HEK293 (cell line): ENCODE results near the gene GLT1D1.

Source experiments
- CTCF ChIP-seq: fragments of 450-650 bp; formaldehyde crosslinking; IDR thresholded peaks from 2 replicates; pipeline ENCODE4 v1.5.1; 2016; ENCODE audit warnings: missing biosample characterization, missing genetic modification characterization
- ZNF324 ChIP-seq: fragments of 450-650 bp; formaldehyde crosslinking; IDR thresholded peaks from 2 replicates; pipeline ENCODE4 v1.5.1; 2016; ENCODE audit warnings: missing biosample characterization, missing genetic modification characterization
- ZNF423 ChIP-seq: fragments of 450-650 bp; formaldehyde crosslinking; IDR thresholded peaks from 2 replicates; pipeline ENCODE4 v1.5.1; 2016; ENCODE audit warnings: missing biosample characterization, missing genetic modification characterization
- ZNF513 ChIP-seq: fragments of 450-650 bp; IDR thresholded peaks from 2 replicates; pipeline ENCODE4 v1.5.1; 2018; ENCODE audit warnings: missing biosample characterization, missing genetic modification characterization
- ZNF558 ChIP-seq: fragments of 450-650 bp; formaldehyde crosslinking; IDR thresholded peaks from 2 replicates; pipeline ENCODE4 v1.5.1; 2016; ENCODE audit warnings: missing biosample characterization, missing genetic modification characterization
- TF ChIP-seq, protein P1 (sequence below): fragments of 450-650 bp; formaldehyde crosslinking; IDR thresholded peaks from 2 replicates; pipeline ENCODE4 v1.5.1; 2016; ENCODE audit warnings: missing biosample characterization, missing genetic modification characterization

DNA sequence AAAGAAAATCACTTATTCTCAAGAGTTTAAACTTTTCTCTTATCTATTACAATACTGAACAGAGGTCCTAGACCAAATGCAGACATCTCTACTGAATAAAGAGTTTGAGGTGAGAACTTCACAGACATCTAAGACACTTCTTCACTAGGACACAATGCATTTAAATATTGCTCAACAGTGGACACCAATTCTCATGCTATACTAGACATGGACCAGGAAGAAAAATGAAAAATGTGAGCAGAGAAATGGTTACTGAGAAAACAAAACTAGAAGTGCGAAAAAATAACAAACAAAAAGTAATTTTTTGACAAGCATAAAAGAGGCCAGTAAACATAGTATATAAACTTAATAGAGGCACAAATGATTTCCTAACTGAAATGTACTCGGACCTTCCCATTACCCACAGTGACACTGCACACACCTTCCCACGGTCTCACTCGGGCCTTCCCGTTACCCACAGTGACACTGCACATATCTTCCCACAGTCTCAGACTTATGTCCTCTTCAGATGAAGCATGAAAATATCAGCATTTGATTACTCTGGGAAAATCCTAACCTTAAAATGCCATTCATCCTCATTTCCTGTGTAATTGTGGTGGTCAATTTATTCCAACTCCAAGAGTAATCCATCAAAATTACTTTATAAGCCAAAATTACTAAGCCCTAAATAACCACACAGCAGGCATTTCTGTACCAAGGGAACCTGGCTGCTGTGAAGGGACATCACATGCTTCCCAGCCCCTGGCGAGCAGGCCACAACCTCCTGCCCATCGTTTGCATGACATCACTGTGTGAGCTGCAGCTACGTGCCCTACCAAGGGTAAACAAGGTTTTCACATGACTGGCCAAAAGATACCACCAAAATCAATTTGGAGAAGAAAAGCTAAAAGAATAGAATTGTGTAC, 35.9 kb upstream of the GLT1D1 start:
- TF ChIP-seq, protein P1, sequence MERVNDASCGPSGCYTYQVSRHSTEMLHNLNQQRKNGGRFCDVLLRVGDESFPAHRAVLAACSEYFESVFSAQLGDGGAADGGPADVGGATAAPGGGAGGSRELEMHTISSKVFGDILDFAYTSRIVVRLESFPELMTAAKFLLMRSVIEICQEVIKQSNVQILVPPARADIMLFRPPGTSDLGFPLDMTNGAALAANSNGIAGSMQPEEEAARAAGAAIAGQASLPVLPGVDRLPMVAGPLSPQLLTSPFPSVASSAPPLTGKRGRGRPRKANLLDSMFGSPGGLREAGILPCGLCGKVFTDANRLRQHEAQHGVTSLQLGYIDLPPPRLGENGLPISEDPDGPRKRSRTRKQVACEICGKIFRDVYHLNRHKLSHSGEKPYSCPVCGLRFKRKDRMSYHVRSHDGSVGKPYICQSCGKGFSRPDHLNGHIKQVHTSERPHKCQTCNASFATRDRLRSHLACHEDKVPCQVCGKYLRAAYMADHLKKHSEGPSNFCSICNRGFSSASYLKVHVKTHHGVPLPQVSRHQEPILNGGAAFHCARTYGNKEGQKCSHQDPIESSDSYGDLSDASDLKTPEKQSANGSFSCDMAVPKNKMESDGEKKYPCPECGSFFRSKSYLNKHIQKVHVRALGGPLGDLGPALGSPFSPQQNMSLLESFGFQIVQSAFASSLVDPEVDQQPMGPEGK (tag by site-specific recombination), result no peak
- TF ChIP-seq ZNF423 (tag by site-specific recombination), result no peak
- TF ChIP-seq ZNF558, result no peak
- TF ChIP-seq CTCF, result no peak
- no peak for TF ChIP-seq ZNF324 (tag by site-specific recombination)
- no peak for TF ChIP-seq ZNF513 (tag by site-specific recombination)
